Right hindlimb (tissue), 1 donor: ENCODE measurements around the gene TOM1L2.
A peak's percentile ranks its signal among the peaks of the same experiment; 100 is the strongest.
"Not testable (repeated sequence)": the region's sequence is repeated elsewhere in the genome, so short reads cannot be mapped to it uniquely, and the experiment has no call there.

Experiments used
- DNase-seq: peaks from one replicate; pipeline ENCODE4 v3.0.0-alpha.2; 2018

TOM1L2 gene

DNA sequence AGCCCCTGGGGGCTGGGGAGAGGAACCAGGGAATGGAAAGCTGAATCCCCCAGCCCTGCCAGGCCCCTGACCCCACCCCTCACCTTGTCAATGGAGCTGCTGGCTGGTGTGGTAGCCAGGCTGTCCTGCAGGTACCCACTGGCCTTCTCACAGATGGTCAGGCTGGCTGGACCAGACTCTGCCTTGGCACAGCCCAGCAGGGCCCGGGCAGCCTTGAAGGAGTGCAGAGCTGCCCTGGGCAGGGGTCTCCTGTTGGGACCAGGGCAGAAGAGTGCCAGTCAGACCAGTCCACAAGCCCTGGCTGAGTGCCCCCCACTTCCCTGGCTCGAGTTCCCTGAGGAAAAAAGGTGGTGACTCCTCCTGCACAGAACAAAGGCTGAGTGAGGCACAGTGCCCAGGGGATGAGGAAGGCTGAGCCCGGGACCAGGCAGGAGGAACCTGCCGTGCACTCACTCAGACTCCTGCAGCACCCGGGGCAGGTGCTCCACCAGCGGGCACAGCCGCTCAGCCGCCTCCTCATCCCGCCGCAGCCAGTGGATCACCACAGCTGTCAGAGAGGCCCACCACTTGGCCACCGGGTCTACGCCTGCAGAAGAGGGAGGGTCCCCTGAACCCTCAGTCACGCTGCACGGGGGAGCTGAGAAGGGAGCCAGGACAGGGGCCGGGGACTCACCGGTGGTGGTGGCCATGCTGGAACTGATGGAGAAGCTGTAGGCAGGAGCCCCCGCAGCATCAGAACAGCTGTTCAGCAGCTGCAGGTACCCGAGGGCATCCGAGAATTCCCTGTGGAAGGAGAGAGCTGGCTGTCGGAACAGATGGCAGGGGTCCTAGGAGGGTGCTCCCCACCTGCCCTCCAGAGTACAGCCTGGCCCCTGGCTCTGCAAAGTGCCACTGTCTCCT lies 157.8 kb downstream of the TOM1L2 start:
- DNase-seq: no peak

GRCh38 chr17:17813725-17814095 lies 158.5 kb downstream of the TOM1L2 start:
- DNase-seq: no peak

GRCh38 chr17:17813055-17813724 lies 159.0 kb downstream of the TOM1L2 start:
- DNase-seq: no peak

DNA sequence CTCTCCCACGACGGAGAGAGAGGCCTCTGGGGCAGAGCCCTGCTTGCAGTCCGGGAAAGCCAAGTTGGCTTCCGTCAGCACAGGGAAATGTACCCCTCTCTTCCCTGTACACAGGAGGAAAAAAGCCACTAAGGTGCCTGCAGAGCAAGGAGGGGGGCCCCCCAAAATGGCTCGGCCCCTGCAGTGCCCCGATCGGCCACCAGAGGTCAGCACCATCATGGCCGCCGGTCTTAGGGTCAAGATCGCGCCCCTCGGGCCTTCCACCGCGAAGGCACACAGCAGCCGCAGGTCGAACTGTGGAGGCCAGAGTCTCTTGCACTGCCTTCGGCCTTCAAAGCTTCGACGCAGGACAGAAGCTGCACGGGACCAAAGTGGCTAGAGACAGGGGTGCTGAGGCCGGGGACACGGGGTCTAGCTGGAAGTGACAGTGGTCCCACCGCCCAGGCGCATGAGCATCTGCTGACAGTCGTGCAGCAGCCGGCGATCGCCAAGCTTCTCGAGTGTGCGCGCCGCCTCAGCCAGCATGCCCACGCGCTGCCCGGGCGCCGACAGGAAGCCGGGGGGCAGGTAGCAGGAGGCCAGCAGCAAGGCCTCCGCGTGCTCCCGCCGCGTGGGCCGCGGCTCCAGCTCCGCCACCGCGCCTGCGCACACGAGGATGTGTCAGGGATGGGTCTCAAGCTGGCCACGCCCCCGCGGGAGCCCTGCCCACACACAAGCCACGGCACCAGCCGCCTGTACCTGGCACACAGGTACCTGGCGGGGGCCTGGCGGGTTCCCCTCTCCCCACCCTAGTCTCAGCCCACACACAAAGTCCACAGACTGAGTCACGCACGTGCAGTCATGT lies 159.8 kb downstream of the TOM1L2 start:
- DNase-seq: peak; percentile 82

DNA sequence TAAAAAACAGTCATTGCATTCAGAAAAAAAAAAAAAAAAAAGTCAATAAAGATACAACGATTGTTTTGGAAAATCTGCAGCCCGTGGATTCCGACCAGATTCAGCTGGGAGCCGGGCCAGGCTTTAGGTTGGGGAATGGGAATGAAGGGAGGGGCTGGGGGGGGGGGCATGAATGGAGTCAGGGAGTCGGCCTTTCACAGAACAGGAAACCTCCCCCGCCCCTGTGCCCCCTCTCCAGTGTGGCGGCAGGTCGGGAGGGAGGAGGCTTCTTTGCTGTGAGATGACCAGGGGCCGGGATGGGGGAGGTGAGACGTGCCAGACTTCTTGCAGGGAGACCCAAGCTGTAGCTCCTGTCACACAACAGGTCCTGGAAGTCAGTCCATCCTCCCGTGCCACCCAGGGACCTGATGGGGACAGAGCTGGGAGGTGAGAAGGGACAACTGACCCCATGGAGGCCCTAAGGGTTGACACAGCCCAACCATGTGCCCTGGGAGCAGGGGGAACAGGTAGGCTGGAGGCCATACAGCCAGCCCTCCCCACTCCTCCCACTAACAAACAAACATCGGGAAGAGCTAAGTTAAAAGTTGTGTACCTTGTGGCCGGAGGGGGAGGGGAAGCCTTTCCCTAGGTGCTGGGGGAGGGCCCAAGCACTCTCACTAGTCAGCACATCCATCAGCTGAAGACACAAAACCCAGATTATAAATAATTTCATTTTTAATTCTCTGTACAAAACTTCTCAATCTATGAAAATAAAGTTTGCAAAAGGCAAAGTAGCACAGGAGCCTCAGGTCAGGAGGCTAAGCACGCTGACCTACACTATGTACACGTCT lies 160.6 kb downstream of the TOM1L2 start:
- DNase-seq: peak; percentile 86

- no peak for DNase-seq
Measured at GRCh38 chr17:17810895-17811248, 161.3 kb downstream of the TOM1L2 start.

GRCh38 chr17:17810084-17810894 lies 161.9 kb downstream of the TOM1L2 start:
- DNase-seq: peak; percentile 85

DNA sequence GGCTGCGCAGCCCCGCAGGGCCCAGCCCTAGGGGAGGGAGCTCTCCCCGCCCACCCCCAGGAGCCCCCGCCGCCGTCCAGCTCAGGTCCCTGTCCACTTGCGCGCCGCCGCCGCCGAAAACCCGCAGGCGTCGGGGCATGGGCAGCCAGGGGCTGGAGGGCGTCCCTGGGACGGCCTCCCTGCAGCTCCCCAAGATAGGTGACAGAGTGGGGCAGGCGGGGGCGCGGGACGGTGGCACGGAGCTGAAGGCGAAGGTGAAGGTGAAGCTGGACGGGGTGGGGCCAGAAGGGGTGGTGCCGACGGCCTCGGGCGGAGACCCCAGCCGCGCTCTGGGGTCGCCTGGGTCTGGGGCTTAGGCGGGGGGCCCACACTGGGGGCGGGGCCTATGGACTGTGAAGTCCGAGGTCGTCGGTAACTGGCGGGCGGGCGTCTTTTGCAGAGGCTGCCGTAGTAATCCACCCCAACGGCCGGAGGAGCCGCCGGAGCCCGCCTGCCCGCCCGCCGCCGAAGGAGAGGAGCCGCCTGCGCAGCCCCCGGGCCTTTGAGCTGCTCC lies 162.6 kb downstream of the TOM1L2 start:
- no peak for DNase-seq

DNA sequence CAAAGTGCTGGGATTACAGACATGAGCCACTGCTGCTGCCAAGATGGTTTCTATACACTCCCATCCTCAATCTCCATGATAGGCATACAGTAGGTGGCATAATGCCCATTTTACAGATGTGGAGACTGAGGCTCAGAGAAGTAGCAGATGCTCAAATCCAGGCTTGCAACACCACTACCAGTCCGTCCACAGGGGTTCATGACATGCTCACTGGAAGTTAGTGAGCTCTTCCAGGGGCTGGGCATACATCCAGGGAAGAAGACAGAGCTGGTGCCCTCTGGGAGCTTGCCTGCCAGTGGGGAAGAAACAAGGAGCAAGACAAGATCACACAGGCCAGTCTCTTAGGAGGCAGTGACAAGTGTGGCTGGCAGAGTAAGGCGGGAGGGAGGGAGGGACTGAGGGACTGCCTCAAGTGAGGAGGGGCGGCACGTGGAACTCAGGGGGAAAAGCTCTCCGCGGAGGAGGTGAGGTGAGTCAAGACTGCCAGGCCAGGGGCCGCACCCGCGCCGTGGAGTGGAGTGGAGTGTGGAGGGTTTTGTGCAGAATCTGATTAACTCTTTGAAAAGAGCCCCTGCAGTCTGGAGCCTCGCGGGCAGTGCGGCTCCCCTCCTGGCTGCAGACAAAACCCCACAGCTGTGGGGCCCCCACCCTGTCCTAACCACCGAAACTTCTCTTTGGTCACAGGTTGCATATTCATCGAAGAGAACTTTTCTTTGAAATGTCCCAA lies 163.3 kb downstream of the TOM1L2 start:
- no peak for DNase-seq

- DNase-seq: not testable (repeated sequence)
Measured at GRCh38 chr17:17808200-17808599, 164.0 kb downstream of the TOM1L2 start.

DNA sequence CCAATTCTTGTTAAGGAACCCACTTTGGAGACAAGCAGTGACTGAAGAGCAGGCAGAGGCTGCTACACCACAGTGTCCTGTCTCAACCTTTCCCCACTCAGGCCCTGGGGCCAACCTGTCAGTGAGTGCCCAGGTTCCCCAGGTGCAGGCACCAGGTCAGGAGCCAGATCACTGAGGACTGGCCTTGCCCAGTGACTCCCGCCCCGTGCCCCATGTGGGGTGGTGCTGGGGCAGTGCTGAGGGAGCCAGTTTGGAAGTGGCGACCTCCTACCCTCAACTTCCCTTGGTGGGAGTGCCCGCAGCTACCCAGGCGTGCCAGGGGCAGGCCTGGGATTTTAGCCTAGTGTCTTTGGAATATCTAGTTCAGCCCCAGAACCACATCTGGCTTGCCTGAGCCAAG lies 164.8 kb downstream of the TOM1L2 start:
- DNase-seq: no peak

GRCh38 chr17:17806611-17807274 lies 165.5 kb downstream of the TOM1L2 start:
- no peak for DNase-seq

GRCh38 chr17:17806035-17806434 lies 166.2 kb downstream of the TOM1L2 start:
- no peak for DNase-seq

DNA sequence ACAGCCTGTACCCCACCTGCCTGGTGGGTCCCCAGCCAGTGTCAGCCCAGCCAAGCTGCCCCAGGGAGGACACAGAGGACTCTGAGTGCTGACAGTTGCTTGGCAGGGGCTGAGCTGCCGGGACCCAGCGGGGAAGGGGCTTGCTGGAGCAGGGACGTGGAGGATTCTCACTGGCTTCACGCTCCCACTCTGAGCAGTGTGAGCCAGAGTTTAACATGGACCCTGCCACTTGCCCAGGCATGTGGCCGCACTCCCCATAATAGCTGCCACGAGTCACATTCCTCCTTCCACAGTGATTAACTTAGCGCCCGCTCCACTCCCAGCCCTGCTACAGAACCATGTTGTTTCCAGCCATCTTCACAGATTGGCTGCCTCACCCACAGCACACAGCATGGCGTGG lies 166.6 kb downstream of the TOM1L2 start:
- DNase-seq: no peak

- DNase-seq: no peak
Measured at GRCh38 chr17:17804007-17804406, 168.2 kb downstream of the TOM1L2 start.

DNA sequence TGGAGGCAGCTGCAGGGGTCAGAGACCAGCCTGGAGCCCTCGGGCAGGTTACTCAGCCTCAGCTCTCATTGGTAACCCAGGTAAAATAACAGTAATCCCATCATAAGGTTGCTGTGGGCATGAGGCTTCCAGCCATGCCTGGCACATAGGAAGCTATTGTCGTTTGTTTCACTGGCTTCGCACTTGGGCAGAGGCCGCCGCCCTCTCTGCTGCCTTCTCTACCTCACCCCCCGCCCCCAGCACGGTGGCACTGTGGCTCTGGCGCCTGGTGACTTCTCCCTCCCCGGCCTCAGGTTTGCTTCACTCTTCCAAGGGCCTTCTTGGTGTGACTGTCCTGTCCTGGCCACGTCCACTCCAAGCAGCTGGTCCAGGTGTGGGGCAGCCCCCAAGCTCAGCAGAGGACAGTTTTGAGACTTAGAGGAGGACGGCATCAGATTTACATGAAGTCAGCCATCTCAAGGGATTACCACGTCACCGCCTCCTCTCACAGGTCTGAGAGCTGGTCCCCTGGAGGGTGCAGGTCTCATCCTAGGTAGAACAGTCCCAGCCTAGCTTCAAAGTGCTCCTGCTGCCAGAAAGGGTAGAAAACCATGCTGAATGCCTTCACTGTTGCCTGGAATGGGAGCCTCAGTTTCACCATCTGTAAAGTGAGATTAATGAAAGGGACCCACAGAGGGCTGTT lies 170.3 kb downstream of the TOM1L2 start:
- DNase-seq: no peak

- no peak for DNase-seq
Measured at GRCh38 chr17:17800504-17801021, 171.6 kb downstream of the TOM1L2 start.

DNA sequence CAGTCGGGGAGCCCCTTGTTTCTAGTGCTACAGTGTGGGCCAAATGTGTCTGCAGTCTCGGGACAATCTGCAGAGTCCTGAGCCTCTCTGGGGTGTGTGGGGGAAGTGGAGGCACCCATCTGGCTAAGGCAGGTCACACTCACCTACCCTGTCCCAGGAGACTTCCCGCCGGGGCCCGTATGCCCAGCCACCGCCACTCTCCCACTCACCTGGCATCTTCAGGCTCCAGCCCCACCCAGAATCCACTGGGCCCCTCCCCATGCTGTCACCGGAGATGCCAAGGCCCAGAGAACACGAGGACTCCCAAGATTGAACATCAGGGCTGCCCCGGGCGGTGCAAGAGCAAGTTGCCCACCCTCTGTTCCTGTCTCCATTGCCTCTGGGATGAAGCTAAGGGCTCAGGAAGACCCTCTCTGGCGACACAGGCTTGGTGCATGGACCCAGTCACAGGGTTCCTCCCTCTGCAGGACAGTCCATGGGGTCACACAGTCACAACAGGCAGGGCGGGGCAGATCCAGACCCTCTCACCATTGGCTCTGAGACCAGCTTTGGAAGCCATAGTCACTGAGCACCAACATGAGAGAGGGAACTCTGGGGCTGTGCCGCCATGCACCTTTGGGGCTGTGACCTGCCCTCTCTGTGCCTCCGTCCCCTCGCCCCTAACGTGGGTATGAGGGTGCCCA lies 173.5 kb downstream of the TOM1L2 start:
- DNase-seq: no peak
